HL-60 (cell line): ENCODE measurements around the gene MARCHF10.

Experiments used
- DNase-seq, 2 experiments: peaks; one replicate each; pipeline ENCODE4 v3.0.0-alpha.2; 2010 to 2020; ENCODE audit warnings: low read depth in 1 of 2, low spot score in 1 of 2
- H3K27ac ChIP-seq: fragments of 250-450 bp; sonication (Bioruptor Pico); replicated peaks from 2 replicates; pipeline ENCODE4 v1.5.1; 2020; ENCODE audit warnings: mild to moderate bottlenecking, moderate library complexity
- H3K27me3 ChIP-seq: fragments of 250-450 bp; sonication (Bioruptor Pico); 2 replicates; pipeline ENCODE4 v1.5.1; 2021; ENCODE audit warnings: mild to moderate bottlenecking, moderate library complexity; ENCODE audit not compliant: insufficient read depth, poor library complexity, severe bottlenecking
- H3K4me3 ChIP-seq: replicated peaks from 2 replicates; pipeline ENCODE4 v1.5.1; 2011; ENCODE audit warnings: mild to moderate bottlenecking, control low read depth, low read length; ENCODE audit not compliant: insufficient read depth
- GABPA ChIP-seq: IDR thresholded peaks from 2 replicates; pipeline ENCODE4 v1.6.1; 2012; ENCODE audit warnings: low read depth
- POLR2AphosphoS5 ChIP-seq: IDR thresholded peaks from 2 replicates; pipeline ENCODE4 v1.6.1; 2012; ENCODE audit warnings: low read depth
- REST ChIP-seq: IDR thresholded peaks from 2 replicates; pipeline ENCODE4 v1.6.1; 2012; ENCODE audit warnings: low read depth; ENCODE audit not compliant: insufficient replicate concordance
- SPI1 ChIP-seq: IDR thresholded peaks from 2 replicates; pipeline ENCODE4 v1.6.1; 2012; ENCODE audit warnings: low read depth, mild to moderate bottlenecking, borderline replicate concordance
- TF ChIP-seq, protein P1 (sequence below): IDR thresholded peaks from one replicate; pipeline ENCODE4 v1.5.1; 2011; ENCODE audit warnings: low read length, control low read depth, inconsistent platforms; ENCODE audit not compliant: insufficient read depth

MARCHF10 gene

GRCh38 chr17:62653826-62654761 lies 154.0 kb downstream of the MARCHF10 start:
- Histone ChIP-seq H3K27ac (peak overlapping the region; percentile 83), H3K4me3 (no peak overlapping the region), H3K27me3 (no peaks in the 10 kb centered on the region)
- peak in 1 of 2 experiments; percentile 70 for DNase-seq
- TF ChIP-seq REST (no peak), POLR2AphosphoS5 (no peak), SPI1 (no peak), GABPA (no peak)
- TF ChIP-seq, protein P1, sequence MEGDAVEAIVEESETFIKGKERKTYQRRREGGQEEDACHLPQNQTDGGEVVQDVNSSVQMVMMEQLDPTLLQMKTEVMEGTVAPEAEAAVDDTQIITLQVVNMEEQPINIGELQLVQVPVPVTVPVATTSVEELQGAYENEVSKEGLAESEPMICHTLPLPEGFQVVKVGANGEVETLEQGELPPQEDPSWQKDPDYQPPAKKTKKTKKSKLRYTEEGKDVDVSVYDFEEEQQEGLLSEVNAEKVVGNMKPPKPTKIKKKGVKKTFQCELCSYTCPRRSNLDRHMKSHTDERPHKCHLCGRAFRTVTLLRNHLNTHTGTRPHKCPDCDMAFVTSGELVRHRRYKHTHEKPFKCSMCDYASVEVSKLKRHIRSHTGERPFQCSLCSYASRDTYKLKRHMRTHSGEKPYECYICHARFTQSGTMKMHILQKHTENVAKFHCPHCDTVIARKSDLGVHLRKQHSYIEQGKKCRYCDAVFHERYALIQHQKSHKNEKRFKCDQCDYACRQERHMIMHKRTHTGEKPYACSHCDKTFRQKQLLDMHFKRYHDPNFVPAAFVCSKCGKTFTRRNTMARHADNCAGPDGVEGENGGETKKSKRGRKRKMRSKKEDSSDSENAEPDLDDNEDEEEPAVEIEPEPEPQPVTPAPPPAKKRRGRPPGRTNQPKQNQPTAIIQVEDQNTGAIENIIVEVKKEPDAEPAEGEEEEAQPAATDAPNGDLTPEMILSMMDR: no peak

- Histone ChIP-seq H3K4me3 (peak overlapping the region; percentile 44), H3K27me3 (no peaks in the 10 kb centered on the region), H3K27ac (peak overlapping the region; percentile 83)
- DNase-seq: peak; percentile 45 to 82
- TF ChIP-seq SPI1 (no peak), GABPA (no peak), REST (no peak), POLR2AphosphoS5 (no peak)
- TF ChIP-seq, protein P1: no peak
Observed at GRCh38 chr17:62653002-62653825, 154.9 kb downstream of the MARCHF10 start.

DNA sequence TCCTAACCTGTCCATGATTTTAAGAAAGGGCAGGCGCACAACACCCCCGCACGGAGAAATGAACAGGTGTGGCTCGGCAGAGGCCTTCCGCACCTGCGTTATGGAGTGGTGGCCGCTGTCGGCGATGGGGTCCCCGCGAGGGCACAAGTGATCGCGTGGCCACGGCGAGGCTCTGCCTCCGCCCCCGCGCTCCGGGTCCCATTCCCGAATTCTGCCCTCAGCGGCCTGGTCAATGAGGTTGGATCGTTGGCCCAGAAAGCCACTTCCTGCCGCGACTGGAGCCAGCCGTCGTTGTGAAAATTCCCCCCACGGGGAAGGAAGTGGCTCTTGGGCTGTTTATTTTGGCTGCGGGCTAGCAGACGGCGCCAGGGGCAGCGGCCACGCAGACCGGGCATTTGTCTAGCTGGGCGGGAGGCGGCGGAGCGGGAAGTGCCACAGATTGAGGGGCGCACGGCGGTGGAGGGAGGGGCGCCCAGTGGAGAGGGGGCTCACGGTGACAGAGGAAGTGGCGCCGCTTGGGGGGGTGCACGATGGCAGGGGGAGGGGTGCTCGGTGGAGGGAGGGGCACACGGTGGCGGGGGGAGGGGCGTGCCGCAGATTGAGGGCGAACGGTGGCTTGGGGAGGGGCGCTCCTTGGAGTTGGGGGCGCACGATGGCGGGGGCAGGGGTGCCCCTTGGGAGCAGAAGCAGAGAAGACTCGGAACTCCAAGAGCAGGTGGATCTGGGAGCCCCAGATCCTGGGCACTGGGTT lies 155.7 kb downstream of the MARCHF10 start:
- Histone ChIP-seq H3K27me3 (no peaks in the 10 kb centered on the region), H3K4me3 (peak overlapping the region; percentile 44), H3K27ac (peak overlapping the region; percentile 83)
- TF ChIP-seq POLR2AphosphoS5 (peak; percentile 77; the same call in 1 of the 2 replicates), GABPA (0 out of 2 replicates have a peak, but pooled peaks have one; percentile 44), SPI1 (peak; percentile 89)
- TF ChIP-seq, protein P1: no peak
- peak; percentile 76 to 84 for DNase-seq
